Ishikawa (cell line): ENCODE results near the gene IKZF2.

Source experiments
- CREB1 ChIP-seq: IDR thresholded peaks from 2 replicates; pipeline ENCODE4 v1.6.1; 2012; ENCODE audit warnings: low read depth
- EP300 ChIP-seq: IDR thresholded peaks from 2 replicates; pipeline ENCODE4 v1.6.1; 2012; ENCODE audit warnings: borderline replicate concordance
- MAX ChIP-seq: IDR thresholded peaks from 2 replicates; pipeline ENCODE4 v1.6.1; 2012
- RAD21 ChIP-seq: IDR thresholded peaks from 2 replicates; pipeline ENCODE4 v1.6.1; 2012; ENCODE audit warnings: low read depth
- REST ChIP-seq: IDR thresholded peaks from 2 replicates; pipeline ENCODE4 v1.6.1; 2012; ENCODE audit warnings: low read depth, mild to moderate bottlenecking
- TAF1 ChIP-seq: IDR thresholded peaks from 2 replicates; pipeline ENCODE4 v1.6.1; 2012; ENCODE audit warnings: low read depth, mild to moderate bottlenecking
- TEAD4 ChIP-seq: IDR thresholded peaks from 2 replicates; pipeline ENCODE4 v1.6.1; 2012
- USF1 ChIP-seq: IDR thresholded peaks from 2 replicates; pipeline ENCODE4 v1.6.1; 2012
- YY1 ChIP-seq: IDR thresholded peaks from 2 replicates; pipeline ENCODE4 v1.6.1; 2012; ENCODE audit warnings: low read depth
- ZBTB7A ChIP-seq: IDR thresholded peaks from 2 replicates; pipeline ENCODE4 v1.6.1; 2012; ENCODE audit warnings: low read depth

GRCh38 chr2:213017404-213017803 is 134.0 kb downstream of the IKZF2 start:
- TF ChIP-seq ZBTB7A (no peak), RAD21 (no peak), CREB1 (no peak), USF1 (no peak), MAX (no peak), EP300 (no peak), TEAD4 (no peak), YY1 (no peak), TAF1 (no peak), REST (no peak)
